HCT116 (cell line): ENCODE data around the gene GUK1. TPM values are rescaled to one million over a fixed set of nuclear protein-coding genes. Genes with fewer than 3 reads are reported as not detected.

Experiments
- ATAC-seq: fragments of 200-7000 bp; cut with Tn5 transposase; 2 replicates; pipeline ENCODE4 v1.9.1; 2020; ENCODE audit warnings: mild to moderate bottlenecking, moderate library complexity
- BruUV-seq: library from RNA; stranded (reverse); fragments of 400-500 nt; replicated peaks from 2 replicates; lab custom pipeline; 2021; lab: Mats Ljungman, UMichigan
- CTCF ChIA-PET: fragments of 300-600 bp; sonication (Branson Sonifier 250); formaldehyde crosslinking; loops from one replicate; lab custom pipeline; 2021; ENCODE audit warnings: antibody characterized with exemption; lab: Charles Lee
- POLR2A ChIA-PET: fragments of 300-600, 350-600 bp; sonication (Branson Sonifier 250); formaldehyde crosslinking; loops from one replicate; lab custom pipeline; 2021; ENCODE audit warnings: antibody characterized with exemption; lab: Charles Lee
- RAD21 ChIA-PET, 2 experiments: fragments of 300-600 bp; sonication (Branson Sonifier 250); formaldehyde crosslinking; loops; one replicate each; lab custom pipeline; 2023; ENCODE audit warnings: low total read pairs in 2 of 2; ENCODE audit not compliant: uncharacterized antibody in 2 of 2, unreplicated experiment in 2 of 2, low non-redundant PET in 1 of 2; lab: Charles Lee
- DNase-seq: peaks from one replicate; pipeline ENCODE4 v3.0.0-alpha.2; 2010; ENCODE audit warnings: low read depth, low spot score
- H2AFZ ChIP-seq: fragments of 200-600 bp; shearing (Covaris generic), sonication (generic); 2 replicates; pipeline ENCODE4 v1.6.1; 2017; ENCODE audit warnings: low read depth, mixed run types, mixed read lengths, antibody characterized with exemption, low read length; ENCODE audit not compliant: poor library complexity, severe bottlenecking
- H3K27ac ChIP-seq: 2 replicates; pipeline ENCODE4 v1.5.1; 2012; ENCODE audit warnings: low read depth, low read length
- H3K27me3 ChIP-seq: fragments of 200-600 bp; sonication (generic); 2 replicates; pipeline ENCODE4 v1.6.1; 2016; ENCODE audit warnings: mixed run types, low read length, mixed read lengths; ENCODE audit not compliant: insufficient read depth
- H3K36me3 ChIP-seq, 2 experiments: fragments of 200-500 bp in 1 of 2; fragments of 200-600 bp in 1 of 2; sonication (Bioruptor generic) in 1 of 2; sonication (generic) in 1 of 2; 2 replicates each; pipeline versions ENCODE4 v1.5.1 to v1.6.1; 2014 to 2016; ENCODE audit warnings: low read length in 2 of 2, inconsistent platforms in 1 of 2, mixed read lengths in 1 of 2, mixed run types in 1 of 2; ENCODE audit not compliant: insufficient read depth in 2 of 2, control insufficient read depth in 1 of 2
- H3K4me1 ChIP-seq, 2 experiments: fragments of 200-600 bp in 1 of 2; sonication (generic) in 1 of 2; 2 replicates each; pipeline versions ENCODE4 v1.5.1 to v1.6.1; 2012 to 2017; ENCODE audit warnings: low read length in 2 of 2, inconsistent platforms in 1 of 2, mild to moderate bottlenecking in 1 of 2, mixed read lengths in 1 of 2, mixed run types in 1 of 2, moderate library complexity in 1 of 2; ENCODE audit not compliant: insufficient read depth in 2 of 2, control insufficient read depth in 1 of 2
- H3K4me2 ChIP-seq: fragments of 200-600 bp; sonication (generic); 2 replicates; pipeline ENCODE4 v1.6.1; 2017; ENCODE audit warnings: mixed run types, low read length, mixed read lengths
- H3K4me3 ChIP-seq, 2 experiments: fragments of 200-600 bp in 1 of 2; sonication (generic) in 1 of 2; replicated peaks in 1 of 2; 2 replicates each; pipeline ENCODE4 v1.5.1; 2011 to 2016; ENCODE audit warnings: low read length in 2 of 2, control low read depth in 1 of 2, low read depth in 1 of 2, mild to moderate bottlenecking in 1 of 2, mixed read lengths in 1 of 2, mixed run types in 1 of 2
- H3K79me2 ChIP-seq: fragments of 200-600 bp; sonication (generic); 2 replicates; pipeline ENCODE4 v1.6.1; 2017; ENCODE audit warnings: mild to moderate bottlenecking, mixed run types, low read length, moderate library complexity, mixed read lengths; ENCODE audit not compliant: insufficient read depth
- H3K9ac ChIP-seq: fragments of 200-600 bp; sonication (generic); 2 replicates; pipeline ENCODE4 v1.6.1; 2016; ENCODE audit warnings: low read length, mixed read lengths
- H3K9me2 ChIP-seq: fragments of 200-600 bp; sonication (generic), shearing (Covaris generic); 2 replicates; pipeline ENCODE4 v1.6.1; 2017; ENCODE audit warnings: mixed run types, mild to moderate bottlenecking, moderate library complexity; ENCODE audit not compliant: insufficient read depth
- H3K9me3 ChIP-seq, 2 experiments: fragments of 200-500 bp in 1 of 2; fragments of 200-600 bp in 1 of 2; sonication (Bioruptor generic) in 1 of 2; sonication (generic) in 1 of 2; 2 replicates each; pipeline ENCODE4 v1.6.1; 2014 to 2017; ENCODE audit warnings: low read length in 2 of 2, mixed read lengths in 2 of 2, inconsistent platforms in 1 of 2, low read depth in 1 of 2, mild to moderate bottlenecking in 1 of 2, mixed run types in 1 of 2, moderate library complexity in 1 of 2; ENCODE audit not compliant: control insufficient read depth in 1 of 2, insufficient read depth in 1 of 2
- H4K20me1 ChIP-seq: fragments of 200-600 bp; sonication (generic), shearing (Covaris generic); 2 replicates; pipeline ENCODE4 v1.6.1; 2017; ENCODE audit warnings: mixed run types, mild to moderate bottlenecking, moderate library complexity; ENCODE audit not compliant: insufficient read depth
- CEBPB ChIP-seq: IDR thresholded peaks from 2 replicates; pipeline ENCODE4 v1.6.1; 2012; ENCODE audit warnings: low read depth
- ELF1 ChIP-seq: IDR thresholded peaks from 2 replicates; pipeline ENCODE4 v1.6.1; 2012; ENCODE audit warnings: low read depth, borderline replicate concordance
- EZH2 ChIP-seq: fragments of 200-600 bp; sonication (generic); IDR thresholded peaks from 2 replicates; pipeline ENCODE4 v1.6.1; 2017; ENCODE audit warnings: antibody characterized with exemption, mixed run types
- EZH2phosphoT487 ChIP-seq: fragments of 200-600 bp; IDR thresholded peaks from 2 replicates; pipeline ENCODE4 v1.6.1; 2018; ENCODE audit warnings: antibody characterized with exemption, borderline replicate concordance
- FOSL1 ChIP-seq: IDR thresholded peaks from 2 replicates; pipeline ENCODE4 v1.6.1; 2012; ENCODE audit warnings: low read depth
- JUND ChIP-seq: IDR thresholded peaks from 2 replicates; pipeline ENCODE4 v1.6.1; 2012
- POLR2A ChIP-seq: IDR thresholded peaks from 2 replicates; pipeline ENCODE4 v1.7.0; 2011; ENCODE audit warnings: borderline replicate concordance; ENCODE audit not compliant: insufficient read depth, insufficient read length; ENCODE audit errors: extremely low read depth
- POLR2AphosphoS5 ChIP-seq: IDR thresholded peaks from 2 replicates; pipeline ENCODE4 v1.6.1; 2011; ENCODE audit warnings: mild to moderate bottlenecking, low read depth, low read length, moderate library complexity
- RAD21 ChIP-seq: IDR thresholded peaks from 2 replicates; pipeline ENCODE4 v1.6.1; 2012; ENCODE audit warnings: low read depth, mild to moderate bottlenecking
- SRF ChIP-seq: IDR thresholded peaks from 2 replicates; pipeline ENCODE4 v1.6.1; 2012; ENCODE audit warnings: low read depth
- TCF7L2 ChIP-seq: IDR thresholded peaks from 2 replicates; pipeline ENCODE4 v1.7.0; 2011; ENCODE audit warnings: borderline replicate concordance, inconsistent platforms; ENCODE audit not compliant: insufficient read depth, insufficient read length; ENCODE audit errors: extremely low read depth
- ZFX ChIP-seq: fragments of 450-650 bp; IDR thresholded peaks from 2 replicates; pipeline ENCODE4 v1.6.1; 2017
- intact Hi-C: fragments of 100-400 bp; cut with micrococcal nuclease; formaldehyde crosslinking; loops from 2 replicates; pipeline ENCODE4 v1.10.0; 2022
- total RNA-seq: library from RNA; stranded (reverse); gene quantifications from one replicate; pipeline ENCODE4 v1.2.1, GENCODE V29; 2021; ENCODE audit not compliant: unreplicated experiment
- TF ChIP-seq, protein P1 (sequence below): IDR thresholded peaks from 2 replicates; pipeline ENCODE4 v1.6.1; 2011; ENCODE audit warnings: mild to moderate bottlenecking, low read length, moderate library complexity; ENCODE audit not compliant: insufficient replicate concordance; ENCODE audit errors: extremely low read depth
- TF ChIP-seq, protein P2 (sequence below): IDR thresholded peaks from 2 replicates; pipeline ENCODE4 v1.6.1; 2012
- TF ChIP-seq, protein P3 (sequence below): IDR thresholded peaks from 2 replicates; pipeline ENCODE4 v1.6.1; 2012; ENCODE audit warnings: low read depth
- TF ChIP-seq, protein P4 (sequence below), 3 experiments: fragments of 200-600 bp in 1 of 3; sonication (generic) in 1 of 3; IDR thresholded peaks in 2 of 3; conservative IDR thresholded peaks in 1 of 3; 2 replicates each; pipeline ENCODE4 v1.5.1; 2012 to 2017; ENCODE audit warnings: low read depth in 2 of 3, low read length in 2 of 3, antibody characterized with exemption in 1 of 3, borderline replicate concordance in 1 of 3, control low read depth in 1 of 3, mild to moderate bottlenecking in 1 of 3, mixed read lengths in 1 of 3, mixed run types in 1 of 3, moderate library complexity in 1 of 3; ENCODE audit not compliant: insufficient read depth in 1 of 3

Gene GUK1
- total RNA-seq, 1 experiment from 2014 or later: 145 TPM

DNA sequence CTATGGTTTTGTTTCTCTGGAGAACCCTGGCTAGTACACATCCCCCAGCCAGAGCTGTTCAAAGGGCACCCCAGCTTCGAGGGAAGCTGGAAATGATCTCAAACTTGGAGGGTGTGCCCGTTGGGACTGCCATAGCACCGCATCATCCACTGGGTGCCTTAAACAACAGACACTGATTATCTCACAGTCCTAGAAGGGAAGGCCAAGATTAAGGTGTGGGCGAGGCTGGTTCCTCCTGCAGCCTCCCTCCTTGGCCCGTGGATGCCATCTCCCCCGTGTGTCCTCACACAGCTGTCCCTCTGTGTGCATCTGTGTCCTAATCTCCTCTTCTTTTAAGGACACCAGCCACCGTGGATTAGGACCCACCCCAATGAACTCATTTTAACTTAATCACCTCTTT, 21.3 kb downstream of the GUK1 start (continued):
- no peak for TF ChIP-seq POLR2AphosphoS5
- TF ChIP-seq, protein P1, sequence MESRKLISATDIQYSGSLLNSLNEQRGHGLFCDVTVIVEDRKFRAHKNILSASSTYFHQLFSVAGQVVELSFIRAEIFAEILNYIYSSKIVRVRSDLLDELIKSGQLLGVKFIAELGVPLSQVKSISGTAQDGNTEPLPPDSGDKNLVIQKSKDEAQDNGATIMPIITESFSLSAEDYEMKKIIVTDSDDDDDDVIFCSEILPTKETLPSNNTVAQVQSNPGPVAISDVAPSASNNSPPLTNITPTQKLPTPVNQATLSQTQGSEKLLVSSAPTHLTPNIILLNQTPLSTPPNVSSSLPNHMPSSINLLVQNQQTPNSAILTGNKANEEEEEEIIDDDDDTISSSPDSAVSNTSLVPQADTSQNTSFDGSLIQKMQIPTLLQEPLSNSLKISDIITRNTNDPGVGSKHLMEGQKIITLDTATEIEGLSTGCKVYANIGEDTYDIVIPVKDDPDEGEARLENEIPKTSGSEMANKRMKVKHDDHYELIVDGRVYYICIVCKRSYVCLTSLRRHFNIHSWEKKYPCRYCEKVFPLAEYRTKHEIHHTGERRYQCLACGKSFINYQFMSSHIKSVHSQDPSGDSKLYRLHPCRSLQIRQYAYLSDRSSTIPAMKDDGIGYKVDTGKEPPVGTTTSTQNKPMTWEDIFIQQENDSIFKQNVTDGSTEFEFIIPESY: no peak

DNA sequence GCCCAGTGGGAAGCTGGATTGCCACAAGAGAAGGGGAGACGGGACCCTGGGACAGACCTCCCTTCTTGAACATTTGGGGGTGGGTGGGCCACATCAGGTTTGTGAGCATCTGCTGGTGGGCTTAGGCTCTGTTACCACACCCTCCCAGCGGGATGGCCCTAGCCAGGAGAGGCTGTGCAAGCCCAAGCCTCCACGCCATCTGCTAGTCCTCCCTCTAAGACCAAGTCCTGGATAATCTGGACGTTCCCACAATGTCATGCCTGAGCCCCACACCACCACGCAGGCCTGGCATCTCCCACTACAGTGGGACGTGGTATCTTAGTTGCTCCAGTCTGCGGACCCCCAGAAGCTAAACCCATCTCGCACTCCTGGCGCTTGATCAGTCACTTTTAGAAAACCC, 21.8 kb downstream of the GUK1 start:
- H3K9ac ChIP-seq: no peak overlapping the region
- no peak overlapping the region for H3K4me3 ChIP-seq
- no peak overlapping the region for H3K4me2 ChIP-seq
- peaks cover 7 to 36% of the 10 kb centered on the region in 2 experiments for H3K4me1 ChIP-seq
- no peaks in the 10 kb centered on the region for H3K36me3 ChIP-seq
- no peaks in the 10 kb centered on the region for H4K20me1 ChIP-seq
- ChIA-PET CTCF (no interaction called here), RAD21 (no interaction called here), POLR2A (no interaction called here)
- no peak overlapping the region for H3K27ac ChIP-seq
- H2AFZ ChIP-seq: no peak overlapping the region
- no peaks in the 10 kb centered on the region for H3K27me3 ChIP-seq
- no peak for DNase-seq
- no peaks in the 10 kb centered on the region for H3K9me2 ChIP-seq
- no peak for ATAC-seq
- H3K9me3 ChIP-seq: no peaks in the 10 kb centered on the region
- no TSS peak for BruUV-seq
- H3K79me2 ChIP-seq: peaks cover 6% of the 10 kb centered on the region; the same call in 1 of the 2 replicates
- TF ChIP-seq FOSL1 (no peak), EZH2phosphoT487 (no peak), POLR2AphosphoS5 (no peak), ZFX (no peak), ELF1 (no peak), TCF7L2 (no peak), CEBPB (no peak), POLR2A (no peak), RAD21 (no peak), EZH2 (no peak), JUND (no peak), SRF (no peak)
- TF ChIP-seq, protein P2, sequence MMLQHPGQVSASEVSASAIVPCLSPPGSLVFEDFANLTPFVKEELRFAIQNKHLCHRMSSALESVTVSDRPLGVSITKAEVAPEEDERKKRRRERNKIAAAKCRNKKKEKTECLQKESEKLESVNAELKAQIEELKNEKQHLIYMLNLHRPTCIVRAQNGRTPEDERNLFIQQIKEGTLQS: no peak
- TF ChIP-seq, protein P3, sequence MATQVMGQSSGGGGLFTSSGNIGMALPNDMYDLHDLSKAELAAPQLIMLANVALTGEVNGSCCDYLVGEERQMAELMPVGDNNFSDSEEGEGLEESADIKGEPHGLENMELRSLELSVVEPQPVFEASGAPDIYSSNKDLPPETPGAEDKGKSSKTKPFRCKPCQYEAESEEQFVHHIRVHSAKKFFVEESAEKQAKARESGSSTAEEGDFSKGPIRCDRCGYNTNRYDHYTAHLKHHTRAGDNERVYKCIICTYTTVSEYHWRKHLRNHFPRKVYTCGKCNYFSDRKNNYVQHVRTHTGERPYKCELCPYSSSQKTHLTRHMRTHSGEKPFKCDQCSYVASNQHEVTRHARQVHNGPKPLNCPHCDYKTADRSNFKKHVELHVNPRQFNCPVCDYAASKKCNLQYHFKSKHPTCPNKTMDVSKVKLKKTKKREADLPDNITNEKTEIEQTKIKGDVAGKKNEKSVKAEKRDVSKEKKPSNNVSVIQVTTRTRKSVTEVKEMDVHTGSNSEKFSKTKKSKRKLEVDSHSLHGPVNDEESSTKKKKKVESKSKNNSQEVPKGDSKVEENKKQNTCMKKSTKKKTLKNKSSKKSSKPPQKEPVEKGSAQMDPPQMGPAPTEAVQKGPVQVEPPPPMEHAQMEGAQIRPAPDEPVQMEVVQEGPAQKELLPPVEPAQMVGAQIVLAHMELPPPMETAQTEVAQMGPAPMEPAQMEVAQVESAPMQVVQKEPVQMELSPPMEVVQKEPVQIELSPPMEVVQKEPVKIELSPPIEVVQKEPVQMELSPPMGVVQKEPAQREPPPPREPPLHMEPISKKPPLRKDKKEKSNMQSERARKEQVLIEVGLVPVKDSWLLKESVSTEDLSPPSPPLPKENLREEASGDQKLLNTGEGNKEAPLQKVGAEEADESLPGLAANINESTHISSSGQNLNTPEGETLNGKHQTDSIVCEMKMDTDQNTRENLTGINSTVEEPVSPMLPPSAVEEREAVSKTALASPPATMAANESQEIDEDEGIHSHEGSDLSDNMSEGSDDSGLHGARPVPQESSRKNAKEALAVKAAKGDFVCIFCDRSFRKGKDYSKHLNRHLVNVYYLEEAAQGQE: no peak
- TF ChIP-seq, protein P4, sequence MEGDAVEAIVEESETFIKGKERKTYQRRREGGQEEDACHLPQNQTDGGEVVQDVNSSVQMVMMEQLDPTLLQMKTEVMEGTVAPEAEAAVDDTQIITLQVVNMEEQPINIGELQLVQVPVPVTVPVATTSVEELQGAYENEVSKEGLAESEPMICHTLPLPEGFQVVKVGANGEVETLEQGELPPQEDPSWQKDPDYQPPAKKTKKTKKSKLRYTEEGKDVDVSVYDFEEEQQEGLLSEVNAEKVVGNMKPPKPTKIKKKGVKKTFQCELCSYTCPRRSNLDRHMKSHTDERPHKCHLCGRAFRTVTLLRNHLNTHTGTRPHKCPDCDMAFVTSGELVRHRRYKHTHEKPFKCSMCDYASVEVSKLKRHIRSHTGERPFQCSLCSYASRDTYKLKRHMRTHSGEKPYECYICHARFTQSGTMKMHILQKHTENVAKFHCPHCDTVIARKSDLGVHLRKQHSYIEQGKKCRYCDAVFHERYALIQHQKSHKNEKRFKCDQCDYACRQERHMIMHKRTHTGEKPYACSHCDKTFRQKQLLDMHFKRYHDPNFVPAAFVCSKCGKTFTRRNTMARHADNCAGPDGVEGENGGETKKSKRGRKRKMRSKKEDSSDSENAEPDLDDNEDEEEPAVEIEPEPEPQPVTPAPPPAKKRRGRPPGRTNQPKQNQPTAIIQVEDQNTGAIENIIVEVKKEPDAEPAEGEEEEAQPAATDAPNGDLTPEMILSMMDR (IDR thresholded peaks at IDR 0.05 in 2 of 3, conservative IDR thresholded peaks at IDR 0.05 in 1 of 3; ENCODE audit: borderline replicate concordance in 1 of 3, insufficient read depth in 1 of 3, low read depth in 2 of 3, low read length in 2 of 3): no peak
- intact Hi-C loops: no loop called here
